ENCODE measurements around the gene DHRS9.

DNA sequence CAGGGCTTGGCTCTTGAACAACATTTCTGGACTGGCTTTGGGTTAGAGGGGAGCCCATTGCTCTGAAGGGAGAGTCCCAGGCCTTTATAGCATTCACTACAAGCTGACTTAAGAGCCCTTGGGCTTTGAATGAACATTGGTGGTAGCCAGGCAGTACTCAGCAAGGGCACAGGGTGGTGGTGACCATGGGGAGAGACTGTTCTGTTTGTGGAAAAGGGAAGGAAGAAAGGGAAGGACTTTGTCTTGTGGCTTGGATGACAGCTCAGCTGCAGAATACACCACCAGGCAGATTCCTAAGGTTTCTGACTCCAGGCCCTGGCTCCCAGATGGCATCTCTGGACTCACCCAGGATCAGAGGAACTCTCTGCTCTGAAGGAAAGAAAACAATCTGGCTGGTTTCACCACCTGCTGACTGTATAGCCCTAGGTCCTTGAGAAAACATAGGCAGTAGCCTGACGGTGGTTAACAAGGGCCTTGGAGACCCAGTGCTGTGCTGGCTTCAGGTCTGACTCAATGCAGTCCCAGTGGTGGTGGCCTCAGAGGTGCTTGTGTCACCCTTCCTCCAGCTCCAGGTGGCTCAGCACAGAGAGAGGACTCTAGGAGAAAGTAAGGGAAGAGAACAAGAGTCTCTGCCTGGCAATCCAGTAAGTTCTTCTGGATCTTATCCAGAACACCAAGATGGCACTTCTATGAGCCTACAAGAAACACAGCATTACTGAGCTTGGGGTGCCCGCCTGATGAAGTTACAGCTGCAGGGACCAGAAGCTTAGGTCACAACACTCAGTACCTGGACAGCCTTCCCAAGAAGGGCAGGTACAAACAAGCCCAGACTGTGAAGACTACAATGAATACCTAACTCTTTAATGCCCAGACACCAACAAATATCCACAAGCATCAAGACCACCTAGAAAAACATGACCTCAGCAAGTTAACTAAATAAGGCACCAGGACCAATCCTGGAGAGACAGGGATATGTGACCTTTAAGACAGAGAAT is 21.8 kb upstream of the DHRS9 start:
- TF ChIP-seq, protein P1, sequence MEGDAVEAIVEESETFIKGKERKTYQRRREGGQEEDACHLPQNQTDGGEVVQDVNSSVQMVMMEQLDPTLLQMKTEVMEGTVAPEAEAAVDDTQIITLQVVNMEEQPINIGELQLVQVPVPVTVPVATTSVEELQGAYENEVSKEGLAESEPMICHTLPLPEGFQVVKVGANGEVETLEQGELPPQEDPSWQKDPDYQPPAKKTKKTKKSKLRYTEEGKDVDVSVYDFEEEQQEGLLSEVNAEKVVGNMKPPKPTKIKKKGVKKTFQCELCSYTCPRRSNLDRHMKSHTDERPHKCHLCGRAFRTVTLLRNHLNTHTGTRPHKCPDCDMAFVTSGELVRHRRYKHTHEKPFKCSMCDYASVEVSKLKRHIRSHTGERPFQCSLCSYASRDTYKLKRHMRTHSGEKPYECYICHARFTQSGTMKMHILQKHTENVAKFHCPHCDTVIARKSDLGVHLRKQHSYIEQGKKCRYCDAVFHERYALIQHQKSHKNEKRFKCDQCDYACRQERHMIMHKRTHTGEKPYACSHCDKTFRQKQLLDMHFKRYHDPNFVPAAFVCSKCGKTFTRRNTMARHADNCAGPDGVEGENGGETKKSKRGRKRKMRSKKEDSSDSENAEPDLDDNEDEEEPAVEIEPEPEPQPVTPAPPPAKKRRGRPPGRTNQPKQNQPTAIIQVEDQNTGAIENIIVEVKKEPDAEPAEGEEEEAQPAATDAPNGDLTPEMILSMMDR (IDR thresholded peaks at IDR 0.05) = no peak
- no peak for TF ChIP-seq POLR2A (IDR thresholded peaks at IDR 0.05)

All from uterus (tissue), 2 donors.